Nucleus accumbens (tissue), 56 donors: ENCODE data around the gene ABCC12.
"Not testable (repeated sequence)": the region's sequence is repeated elsewhere in the genome, so short reads cannot be mapped to it uniquely, and the experiment has no call there.

ENCODE experiments used
- DNase-seq, 56 donors: peaks; one replicate each; lab custom pipeline; 2025; lab: John Stamatoyannopoulos, UW

ABCC12 gene

GRCh38 chr16:48155926-48156789 lies at the start of gene ABCC12:
TSS of gene ABCC12 (minus strand) at chr16:48155993. CDS start at chr16:48146424, 9,569 bp downstream.
- DNase-seq = no peak

- no peak for DNase-seq
These were observed 49.0 kb upstream of the ABCC12 start for GRCh38 chr16:48204825-48205151.

- DNase-seq = no peak
These were observed 48.4 kb upstream of the ABCC12 start for GRCh38 chr16:48203974-48204824.

- DNase-seq = no peak
These were observed 45.9 kb upstream of the ABCC12 start for GRCh38 chr16:48201515-48202201.

GRCh38 chr16:48197294-48197693 lies 41.5 kb upstream of the ABCC12 start:
- no peak for DNase-seq

GRCh38 chr16:48194828-48195556 lies 39.2 kb upstream of the ABCC12 start:
- no peak for DNase-seq

GRCh38 chr16:48193846-48194245 lies 38.1 kb upstream of the ABCC12 start:
- DNase-seq = no peak

GRCh38 chr16:48188449-48189102 lies 32.8 kb upstream of the ABCC12 start:
- no peak for DNase-seq

GRCh38 chr16:48187779-48188178 lies 32.0 kb upstream of the ABCC12 start:
- DNase-seq = no peak

GRCh38 chr16:48184681-48185080 lies 28.9 kb upstream of the ABCC12 start:
- no peak for DNase-seq

GRCh38 chr16:48182979-48183537 lies 27.3 kb upstream of the ABCC12 start:
- DNase-seq = no peak

- not testable (repeated sequence) for DNase-seq
These were observed 26.1 kb upstream of the ABCC12 start for GRCh38 chr16:48181746-48182520.

GRCh38 chr16:48180868-48181480 lies 25.2 kb upstream of the ABCC12 start:
- no peak for DNase-seq

GRCh38 chr16:48176635-48177408 lies 21.0 kb upstream of the ABCC12 start:
- no peak for DNase-seq

- DNase-seq = no peak
These were observed 18.1 kb upstream of the ABCC12 start for GRCh38 chr16:48173889-48174288.

GRCh38 chr16:48172682-48173081 lies 16.9 kb upstream of the ABCC12 start:
- DNase-seq = no peak

- DNase-seq = no peak
These were observed 14.1 kb upstream of the ABCC12 start for GRCh38 chr16:48169896-48170295.
